Cardiac muscle cell (in vitro differentiated cells and primary cell): ENCODE results near the gene UPF3A. TPM values are rescaled to one million over a fixed set of nuclear protein-coding genes. Genes with fewer than 3 reads are reported as not detected.
"Not testable (repeated sequence)": the region's sequence is repeated elsewhere in the genome, so short reads cannot be mapped to it uniquely, and the experiment has no call there.

Source experiments
- DNase-seq, 2 donors: peaks; one replicate each; pipeline versions ENCODE4 v3.0.0 to v3.0.0-alpha.2; 2010 to 2017; ENCODE audit warnings: low read depth in 1 of 2, low spot score in 1 of 2
- H3K27ac ChIP-seq: fragments of 200-600 bp; sonication (generic); 2 replicates; pipeline ENCODE4 v1.5.1; 2016
- H3K27me3 ChIP-seq: fragments of 200-600 bp; sonication (generic); 2 replicates; pipeline ENCODE4 v1.6.0; 2016; ENCODE audit warnings: control low read depth
- H3K36me3 ChIP-seq: fragments of 200-600 bp; sonication (generic); 2 replicates; pipeline ENCODE4 v1.5.1; 2016; ENCODE audit warnings: control low read depth
- H3K4me1 ChIP-seq: fragments of 200-600 bp; sonication (generic); 2 replicates; pipeline ENCODE4 v1.8.1; 2017; ENCODE audit warnings: low read depth, mild to moderate bottlenecking, mixed run types
- H3K4me3 ChIP-seq: fragments of 200-600 bp; sonication (generic); 2 replicates; pipeline ENCODE4 v1.5.1; 2016; ENCODE audit warnings: mild to moderate bottlenecking
- H3K9me3 ChIP-seq: fragments of 200-600 bp; sonication (generic); 2 replicates; pipeline ENCODE4 v1.5.1; 2017; ENCODE audit warnings: low read depth, mild to moderate bottlenecking, control low read depth
- polyA plus RNA-seq: library from polyadenylated mRNA; unstranded; fragments of >200 nt; fragmentation: Nextera tagmentation; extraction: Ambion mirVana; gene quantifications from 2 replicates; pipeline ENCODE4 v1.2.1, GENCODE V29; 2016
- total RNA-seq: library from RNA; depleted of rRNA; stranded (reverse); fragments of >200 nt; gene quantifications from 2 replicates; pipeline ENCODE4 v1.2.3, GENCODE V29; 2016
- TF ChIP-seq, protein P1 (sequence below): IDR thresholded peaks from 2 replicates; pipeline ENCODE4 v1.5.1; 2012; ENCODE audit warnings: low read depth, mild to moderate bottlenecking, low read length

Gene UPF3A
- total and polyA plus RNA-seq, 2 experiments from 2014 or later = 77.9 to 92.9 TPM

DNA sequence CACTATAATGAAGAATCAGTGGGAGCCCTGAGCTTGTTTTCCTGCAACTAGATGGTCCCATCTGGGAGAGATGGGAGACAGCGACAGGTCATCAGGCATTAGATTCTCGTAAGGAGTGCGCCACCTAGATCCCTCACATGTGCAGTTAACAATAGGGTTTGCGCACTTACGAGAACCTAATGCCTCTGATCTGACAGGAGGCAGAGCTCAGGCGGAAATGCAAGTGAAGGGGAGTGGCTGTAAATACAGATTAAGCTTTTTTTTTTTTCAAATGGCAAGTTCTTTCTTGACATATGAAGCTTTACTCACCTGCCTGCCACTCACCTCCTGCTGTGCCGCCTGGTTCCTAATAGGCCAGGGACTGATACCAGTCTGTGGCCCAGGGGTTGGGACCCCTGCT, 32.3 kb upstream of the UPF3A start:
- no peak overlapping the region for H3K4me3 ChIP-seq
- no peaks in the 10 kb centered on the region for H3K4me1 ChIP-seq
- TF ChIP-seq, protein P1, sequence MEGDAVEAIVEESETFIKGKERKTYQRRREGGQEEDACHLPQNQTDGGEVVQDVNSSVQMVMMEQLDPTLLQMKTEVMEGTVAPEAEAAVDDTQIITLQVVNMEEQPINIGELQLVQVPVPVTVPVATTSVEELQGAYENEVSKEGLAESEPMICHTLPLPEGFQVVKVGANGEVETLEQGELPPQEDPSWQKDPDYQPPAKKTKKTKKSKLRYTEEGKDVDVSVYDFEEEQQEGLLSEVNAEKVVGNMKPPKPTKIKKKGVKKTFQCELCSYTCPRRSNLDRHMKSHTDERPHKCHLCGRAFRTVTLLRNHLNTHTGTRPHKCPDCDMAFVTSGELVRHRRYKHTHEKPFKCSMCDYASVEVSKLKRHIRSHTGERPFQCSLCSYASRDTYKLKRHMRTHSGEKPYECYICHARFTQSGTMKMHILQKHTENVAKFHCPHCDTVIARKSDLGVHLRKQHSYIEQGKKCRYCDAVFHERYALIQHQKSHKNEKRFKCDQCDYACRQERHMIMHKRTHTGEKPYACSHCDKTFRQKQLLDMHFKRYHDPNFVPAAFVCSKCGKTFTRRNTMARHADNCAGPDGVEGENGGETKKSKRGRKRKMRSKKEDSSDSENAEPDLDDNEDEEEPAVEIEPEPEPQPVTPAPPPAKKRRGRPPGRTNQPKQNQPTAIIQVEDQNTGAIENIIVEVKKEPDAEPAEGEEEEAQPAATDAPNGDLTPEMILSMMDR = no peak
- no peak overlapping the region for H3K27ac ChIP-seq
- H3K27me3 ChIP-seq = no peaks in the 10 kb centered on the region
- DNase-seq = no peak
- H3K36me3 ChIP-seq = peaks cover 79% of the 10 kb centered on the region
- no peaks in the 10 kb centered on the region for H3K9me3 ChIP-seq

DNA sequence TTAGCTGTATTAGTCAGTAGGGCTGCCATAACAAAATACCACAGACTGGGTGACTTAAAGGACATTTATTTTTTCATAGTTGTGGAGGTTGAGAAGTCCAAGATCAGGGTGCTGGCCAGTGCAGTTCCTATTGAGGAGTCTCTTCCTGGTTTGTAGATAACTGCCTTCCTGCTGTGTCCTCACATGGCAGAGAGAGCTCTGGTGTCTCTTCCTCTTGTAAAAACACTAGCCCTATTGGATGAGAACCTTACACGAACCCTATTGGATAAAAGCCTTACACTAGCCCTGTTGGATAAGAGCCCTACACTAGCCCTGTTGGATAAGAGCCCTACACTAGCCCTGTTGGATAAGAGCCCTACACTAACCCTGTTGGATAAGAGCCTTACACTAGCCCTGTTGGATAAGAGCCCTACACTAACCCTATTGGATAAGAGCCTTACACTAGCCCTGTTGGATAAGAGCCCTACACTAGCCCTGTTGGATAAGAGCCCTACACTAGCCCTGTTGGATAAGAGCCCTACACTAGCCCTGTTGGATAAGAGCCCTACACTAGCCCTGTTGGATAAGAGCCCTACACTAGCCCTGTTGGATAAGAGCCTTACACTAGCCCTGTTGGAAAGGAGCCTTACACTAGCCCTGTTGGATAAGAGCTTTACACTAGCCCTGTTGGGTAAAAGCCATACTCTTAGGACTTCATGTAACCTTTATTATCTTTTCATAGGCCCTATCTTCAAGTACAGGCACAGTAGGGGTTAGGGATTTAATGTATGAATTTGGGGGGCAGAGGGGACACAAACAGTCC, 29.6 kb upstream of the UPF3A start:
- DNase-seq = not testable (repeated sequence)

DNA sequence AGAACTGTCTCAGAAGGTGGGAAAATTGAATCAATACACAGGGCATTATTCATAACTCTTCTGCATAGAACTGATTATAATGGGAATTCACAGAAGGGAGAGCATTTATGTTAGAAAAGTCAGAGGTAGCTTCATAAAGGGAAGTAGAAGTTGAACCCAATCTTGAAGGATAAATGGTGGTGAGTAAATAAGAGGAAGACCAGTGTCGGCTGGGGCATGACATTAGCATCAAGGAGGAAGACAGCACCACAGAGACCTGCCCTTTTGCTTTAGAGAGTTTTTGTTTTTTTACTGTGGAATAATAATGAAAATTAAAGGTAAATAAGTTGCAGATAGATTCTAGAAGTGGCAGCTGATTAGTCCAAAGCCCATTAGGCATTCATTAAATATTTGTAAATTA, 24.9 kb upstream of the UPF3A start:
- H3K36me3 ChIP-seq = peaks cover 61% of the 10 kb centered on the region
- TF ChIP-seq, protein P1 = no peak
- DNase-seq = no peak
- H3K27ac ChIP-seq = no peak overlapping the region
- H3K4me1 ChIP-seq = peaks cover 8% of the 10 kb centered on the region
- H3K9me3 ChIP-seq = no peaks in the 10 kb centered on the region
- H3K4me3 ChIP-seq = no peak overlapping the region
- no peaks in the 10 kb centered on the region for H3K27me3 ChIP-seq

More for the DNA sequence above, 29.6 kb upstream of the UPF3A start:
- not testable (repeated sequence) for H3K4me3 ChIP-seq, H3K27ac ChIP-seq, H3K9me3 ChIP-seq, H3K4me1 ChIP-seq, H3K27me3 ChIP-seq
- peaks cover 67% of the 10 kb centered on the region for H3K36me3 ChIP-seq

DNA sequence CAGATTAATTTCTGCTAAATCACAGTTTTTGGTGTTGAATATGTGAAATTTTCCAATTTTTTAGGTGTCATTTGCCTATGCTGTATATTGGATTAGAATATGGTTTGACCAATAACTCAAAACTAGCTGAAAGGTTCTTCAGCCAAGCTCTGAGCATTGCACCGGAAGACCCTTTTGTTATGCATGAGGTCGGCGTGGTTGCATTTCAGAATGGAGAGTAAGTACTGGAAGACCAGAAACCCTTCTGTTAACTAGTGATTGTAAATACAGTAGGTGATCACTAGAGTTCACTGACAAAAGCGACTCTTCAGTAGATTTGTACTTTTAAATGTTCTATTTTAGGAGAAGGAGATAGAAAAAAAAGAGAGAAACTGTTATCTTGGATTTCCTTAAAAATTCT, 24.4 kb upstream of the UPF3A start:
- Histone ChIP-seq H3K27me3 (no peaks in the 10 kb centered on the region), H3K36me3 (peaks cover 61% of the 10 kb centered on the region), H3K4me1 (peaks cover 13% of the 10 kb centered on the region), H3K9me3 (no peaks in the 10 kb centered on the region), H3K27ac (no peak overlapping the region), H3K4me3 (no peak overlapping the region)
- TF ChIP-seq, protein P1 = no peak
- DNase-seq = no peak

DNA sequence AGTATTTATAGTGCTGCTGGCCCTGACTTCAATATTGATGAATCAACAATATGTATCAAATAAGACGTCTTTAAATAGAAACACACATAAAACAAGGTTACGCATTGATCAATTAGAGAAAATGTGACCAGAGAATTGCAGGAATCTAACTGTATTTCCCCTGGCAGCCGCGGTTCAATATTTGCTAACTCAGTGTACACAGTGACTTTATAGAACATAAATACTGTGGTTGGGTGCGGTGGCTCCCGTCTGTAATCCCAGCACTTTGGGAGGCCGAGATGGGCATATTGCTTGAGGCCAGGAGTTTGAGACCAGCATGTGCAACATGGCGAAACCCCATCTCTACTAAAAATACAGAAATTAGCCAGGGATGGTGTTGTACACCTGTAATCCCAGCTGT, 22.8 kb upstream of the UPF3A start:
- DNase-seq = no peak
- Histone ChIP-seq H3K27ac (no peak overlapping the region), H3K4me1 (peaks cover 17% of the 10 kb centered on the region), H3K4me3 (no peak overlapping the region), H3K36me3 (peaks cover 68% of the 10 kb centered on the region), H3K27me3 (no peaks in the 10 kb centered on the region), H3K9me3 (no peaks in the 10 kb centered on the region)
- TF ChIP-seq, protein P1 = no peak

DNA sequence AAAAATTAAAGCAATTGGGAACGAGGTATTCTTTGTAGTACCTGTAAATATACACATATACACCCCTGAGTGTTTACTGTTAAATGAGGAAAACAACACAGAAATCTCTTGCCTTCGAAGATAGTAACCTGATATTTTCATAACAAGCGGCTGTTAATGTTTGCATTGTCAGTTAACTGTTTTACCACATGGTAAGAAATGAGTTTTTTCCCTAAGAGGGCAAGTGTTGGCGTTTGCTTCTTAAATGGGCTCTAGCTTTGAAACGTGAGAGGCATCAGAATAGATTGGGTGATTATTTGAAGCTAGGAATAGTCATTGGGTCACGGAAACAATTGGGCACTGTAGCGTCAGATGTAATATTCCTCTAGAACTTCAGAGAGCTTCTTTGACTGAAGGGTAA, 22.0 kb upstream of the UPF3A start:
- Histone ChIP-seq H3K27ac (peak overlapping the region; percentile 19), H3K36me3 (peaks cover 70% of the 10 kb centered on the region), H3K9me3 (no peaks in the 10 kb centered on the region), H3K4me1 (peaks cover 17% of the 10 kb centered on the region), H3K4me3 (no peak overlapping the region), H3K27me3 (no peaks in the 10 kb centered on the region)
- no peak for DNase-seq
- TF ChIP-seq, protein P1 = no peak
